Sigmoid colon (tissue), 4 donors: ENCODE measurements around the gene TBC1D22A.

ENCODE experiments used
- CTCF ChIP-seq, 4 experiments: fragments of 450-650 bp in 3 of 4; fragments of 200-600 bp in 1 of 4; IDR thresholded peaks; one replicate each; pipeline ENCODE4 v1.5.1; 2016 to 2019; ENCODE audit warnings: antibody characterized with exemption in 4 of 4, mild to moderate bottlenecking in 3 of 4, moderate library complexity in 2 of 4
- EP300 ChIP-seq, 4 donors: sonication (generic); formaldehyde crosslinking; IDR thresholded peaks; one replicate each; pipeline ENCODE4 v1.6.1; 2017; ENCODE audit warnings: antibody characterized with exemption in 4 of 4
- POLR2A ChIP-seq, 2 donors: fragments of 450-650 bp; IDR thresholded peaks; one replicate each; pipeline ENCODE4 v1.6.1; 2016; ENCODE audit warnings: antibody characterized with exemption in 2 of 2, mild to moderate bottlenecking in 2 of 2, moderate library complexity in 2 of 2

DNA sequence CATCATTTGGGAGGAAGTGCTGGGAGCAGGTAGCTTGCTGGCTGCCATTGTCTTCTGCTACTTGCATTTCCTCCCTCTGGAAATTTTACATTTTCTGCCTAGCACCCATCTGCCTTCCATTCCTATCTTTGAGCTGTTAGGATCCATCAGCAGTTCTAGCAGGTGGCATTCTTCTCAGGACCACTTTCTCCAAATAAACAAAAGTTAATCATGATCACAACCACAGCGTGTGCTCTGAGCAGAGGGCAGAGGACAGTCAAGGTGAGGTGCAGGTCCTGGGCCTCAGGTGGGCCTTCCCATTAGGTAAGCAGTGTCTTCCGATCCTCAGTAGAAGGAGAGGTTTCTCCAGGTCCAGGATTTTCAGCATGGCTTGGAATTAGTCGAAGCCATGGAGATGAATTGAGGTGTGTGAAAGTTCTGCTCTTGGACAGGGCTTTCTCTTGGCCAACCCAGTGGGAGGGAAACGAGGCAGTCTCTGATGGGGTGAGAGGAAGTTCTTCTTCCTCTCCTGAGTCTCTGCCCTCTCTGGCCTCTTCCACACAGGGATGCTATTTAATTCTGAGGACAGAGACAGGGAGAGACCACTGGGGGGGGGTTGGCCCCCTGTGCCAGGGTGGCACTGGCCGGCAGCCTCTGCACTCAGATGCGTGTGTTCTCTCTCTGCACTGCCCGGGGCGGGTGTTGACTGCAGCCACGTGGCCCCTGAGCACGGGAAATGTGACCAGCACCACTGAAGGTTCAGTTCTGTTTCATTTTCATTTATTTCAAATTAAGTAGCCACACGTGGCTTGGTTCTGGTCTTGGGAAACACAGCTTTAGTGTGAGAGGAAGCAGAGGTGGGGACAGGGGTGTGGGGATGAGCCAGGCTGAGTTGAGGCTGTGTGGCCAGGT lies 170.8 kb downstream of the TBC1D22A start:
- TF ChIP-seq CTCF (IDR thresholded peaks at IDR 0.05) (no peak), EP300 (IDR thresholded peaks at IDR 0.05) (no peak), POLR2A (IDR thresholded peaks at IDR 0.05) (no peak)
